Measurements from ENCODE around the gene PTER. TPM values are rescaled to one million over a fixed set of nuclear protein-coding genes. Genes with fewer than 3 reads are reported as not detected.

PTER gene
- total RNA-seq, 1 donor = 29.7 TPM

DNA sequence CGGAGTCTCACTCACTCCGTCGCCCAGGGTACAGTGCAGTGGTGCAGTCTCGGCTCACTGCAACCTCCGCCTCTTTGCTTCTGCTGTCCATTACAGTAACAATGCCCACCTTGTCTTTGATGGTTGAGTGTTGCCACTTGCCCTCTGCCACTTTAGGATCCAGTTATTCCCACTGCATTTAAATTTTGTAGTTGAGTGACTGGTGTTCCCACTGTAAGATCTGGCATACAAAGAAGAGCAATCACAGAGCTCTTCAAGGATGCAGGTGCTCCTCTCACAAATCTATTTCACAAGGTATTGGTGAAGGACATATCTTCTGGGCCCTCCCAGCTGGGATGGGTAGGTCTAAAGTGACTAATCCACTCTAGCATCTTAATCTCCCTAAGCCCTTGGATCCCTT lies 12.6 kb downstream of the PTER start:
- TF ChIP-seq, protein P1, sequence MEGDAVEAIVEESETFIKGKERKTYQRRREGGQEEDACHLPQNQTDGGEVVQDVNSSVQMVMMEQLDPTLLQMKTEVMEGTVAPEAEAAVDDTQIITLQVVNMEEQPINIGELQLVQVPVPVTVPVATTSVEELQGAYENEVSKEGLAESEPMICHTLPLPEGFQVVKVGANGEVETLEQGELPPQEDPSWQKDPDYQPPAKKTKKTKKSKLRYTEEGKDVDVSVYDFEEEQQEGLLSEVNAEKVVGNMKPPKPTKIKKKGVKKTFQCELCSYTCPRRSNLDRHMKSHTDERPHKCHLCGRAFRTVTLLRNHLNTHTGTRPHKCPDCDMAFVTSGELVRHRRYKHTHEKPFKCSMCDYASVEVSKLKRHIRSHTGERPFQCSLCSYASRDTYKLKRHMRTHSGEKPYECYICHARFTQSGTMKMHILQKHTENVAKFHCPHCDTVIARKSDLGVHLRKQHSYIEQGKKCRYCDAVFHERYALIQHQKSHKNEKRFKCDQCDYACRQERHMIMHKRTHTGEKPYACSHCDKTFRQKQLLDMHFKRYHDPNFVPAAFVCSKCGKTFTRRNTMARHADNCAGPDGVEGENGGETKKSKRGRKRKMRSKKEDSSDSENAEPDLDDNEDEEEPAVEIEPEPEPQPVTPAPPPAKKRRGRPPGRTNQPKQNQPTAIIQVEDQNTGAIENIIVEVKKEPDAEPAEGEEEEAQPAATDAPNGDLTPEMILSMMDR (IDR thresholded peaks at IDR 0.05; ENCODE audit: extremely low read depth, low read depth, low read length) = no peak
- no peaks in the 10 kb centered on the region for H3K27me3 ChIP-seq (ENCODE audit: insufficient read depth, low read length)
- no peak overlapping the region for H3K4me3 ChIP-seq (ENCODE audit: insufficient read depth, low read length)
- no peaks in the 10 kb centered on the region for H3K9me3 ChIP-seq (ENCODE audit: low read depth, low read length)
- no peak overlapping the region for H3K4me2 ChIP-seq (ENCODE audit: insufficient read depth, low read length)
- H3K79me2 ChIP-seq (ENCODE audit: insufficient read depth, low read length) = peaks cover 3% of the 10 kb centered on the region
- DNase-seq (ENCODE audit: insufficient read length, low spot score, missing footprints) = no peak
- H2AFZ ChIP-seq (ENCODE audit: low read length) = no peak overlapping the region
- H3K36me3 ChIP-seq (ENCODE audit: insufficient read depth, low read length) = no peaks in the 10 kb centered on the region
- no peak overlapping the region for H3K27ac ChIP-seq (ENCODE audit: low read depth, low read length)
- no peaks in the 10 kb centered on the region for H3K4me1 ChIP-seq (ENCODE audit: insufficient read depth, low read length)
- peaks cover 4% of the 10 kb centered on the region for H4K20me1 ChIP-seq (ENCODE audit: insufficient read depth, low read length)

DNA sequence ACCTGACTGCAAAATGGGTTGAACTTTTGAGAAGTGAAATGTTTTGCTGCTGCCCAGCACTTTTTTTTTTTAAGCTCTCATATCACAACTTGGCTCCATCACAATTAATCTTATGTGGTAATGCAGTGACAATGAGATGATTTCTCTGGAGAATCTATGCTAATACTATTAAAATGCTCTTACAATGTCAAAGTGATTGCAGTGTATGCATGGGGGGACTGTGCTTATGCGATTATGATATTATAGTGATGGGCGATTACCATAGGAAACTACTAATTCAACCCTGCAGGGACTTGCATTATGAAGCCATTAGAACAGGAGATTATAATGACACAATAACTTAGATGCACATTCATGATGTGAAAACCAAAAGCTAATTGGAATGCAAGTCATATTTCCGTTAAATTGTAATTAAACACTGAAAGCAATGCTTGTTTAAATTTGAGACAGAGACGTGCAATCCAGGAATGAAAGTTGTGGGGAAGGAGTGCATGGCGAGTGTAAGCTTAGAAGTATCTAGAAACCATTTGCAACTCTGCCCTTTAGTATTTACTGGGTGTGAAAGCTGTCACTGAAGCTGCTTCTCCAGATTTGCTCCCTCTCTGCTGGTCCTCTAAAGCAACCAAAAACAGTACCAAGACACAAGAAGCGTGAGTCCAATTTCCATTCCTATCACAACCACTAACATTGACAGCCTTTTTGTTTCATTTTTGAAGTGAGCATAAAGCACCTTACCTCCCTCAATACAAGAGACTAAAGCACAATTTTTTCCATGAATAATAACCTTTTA lies 21.6 kb downstream of the PTER start:
- H4K20me1 ChIP-seq (ENCODE audit: insufficient read depth, low read length) = no peaks in the 10 kb centered on the region
- no peaks in the 10 kb centered on the region for H3K27me3 ChIP-seq (ENCODE audit: insufficient read depth, low read length)
- H3K4me2 ChIP-seq (ENCODE audit: insufficient read depth, low read length) = no peak overlapping the region
- no peaks in the 10 kb centered on the region for H3K4me1 ChIP-seq (ENCODE audit: insufficient read depth, low read length)
- no peaks in the 10 kb centered on the region for H3K9me3 ChIP-seq (ENCODE audit: low read depth, low read length)
- H2AFZ ChIP-seq (ENCODE audit: low read length) = no peak overlapping the region
- DNase-seq (ENCODE audit: insufficient read length, low spot score, missing footprints) = no peak
- no peak overlapping the region for H3K4me3 ChIP-seq (ENCODE audit: insufficient read depth, low read length)
- H3K79me2 ChIP-seq (ENCODE audit: insufficient read depth, low read length) = no peaks in the 10 kb centered on the region
- no peak overlapping the region for H3K27ac ChIP-seq (ENCODE audit: low read depth, low read length)
- TF ChIP-seq, protein P1 (IDR thresholded peaks at IDR 0.05; ENCODE audit: extremely low read depth, low read depth, low read length) = no peak
- H3K36me3 ChIP-seq (ENCODE audit: insufficient read depth, low read length) = no peaks in the 10 kb centered on the region

DNA sequence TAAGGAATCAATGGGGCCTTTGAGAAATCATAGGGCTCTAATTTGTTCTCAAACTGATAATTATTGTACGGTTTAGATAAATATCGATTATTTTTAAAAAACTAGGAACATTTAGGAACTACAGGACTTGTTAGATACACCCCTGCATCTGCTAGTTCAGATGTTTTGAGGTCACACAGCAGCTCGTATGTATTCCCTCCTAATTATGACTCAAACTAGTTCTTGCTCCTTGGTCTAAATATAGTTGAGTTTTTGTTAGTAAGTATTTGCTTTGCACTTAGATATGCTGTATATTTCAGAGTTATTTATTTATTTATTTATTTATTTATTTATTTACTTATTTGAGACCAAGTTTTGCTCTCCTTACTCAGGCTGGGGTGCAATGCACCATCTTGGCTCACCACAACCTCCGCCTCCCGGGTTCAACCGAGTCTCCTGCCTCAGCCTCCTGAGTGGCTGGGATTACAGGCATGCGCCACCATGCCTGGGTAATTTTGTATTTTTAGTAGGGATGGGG lies 22.7 kb downstream of the PTER start:
- Histone ChIP-seq H3K4me2 (ENCODE audit: insufficient read depth, low read length) (no peak overlapping the region), H3K4me3 (ENCODE audit: insufficient read depth, low read length) (no peak overlapping the region), H3K9me3 (ENCODE audit: low read depth, low read length) (no peaks in the 10 kb centered on the region), H3K36me3 (ENCODE audit: insufficient read depth, low read length) (no peaks in the 10 kb centered on the region), H3K27me3 (ENCODE audit: insufficient read depth, low read length) (no peaks in the 10 kb centered on the region), H3K79me2 (ENCODE audit: insufficient read depth, low read length) (no peaks in the 10 kb centered on the region), H3K27ac (ENCODE audit: low read depth, low read length) (no peak overlapping the region), H4K20me1 (ENCODE audit: insufficient read depth, low read length) (no peaks in the 10 kb centered on the region), H2AFZ (ENCODE audit: low read length) (no peak overlapping the region), H3K4me1 (ENCODE audit: insufficient read depth, low read length) (no peaks in the 10 kb centered on the region)
- TF ChIP-seq, protein P1 (IDR thresholded peaks at IDR 0.05; ENCODE audit: extremely low read depth, low read depth, low read length) = no peak
- no peak for DNase-seq (ENCODE audit: insufficient read length, low spot score, missing footprints)

DNA sequence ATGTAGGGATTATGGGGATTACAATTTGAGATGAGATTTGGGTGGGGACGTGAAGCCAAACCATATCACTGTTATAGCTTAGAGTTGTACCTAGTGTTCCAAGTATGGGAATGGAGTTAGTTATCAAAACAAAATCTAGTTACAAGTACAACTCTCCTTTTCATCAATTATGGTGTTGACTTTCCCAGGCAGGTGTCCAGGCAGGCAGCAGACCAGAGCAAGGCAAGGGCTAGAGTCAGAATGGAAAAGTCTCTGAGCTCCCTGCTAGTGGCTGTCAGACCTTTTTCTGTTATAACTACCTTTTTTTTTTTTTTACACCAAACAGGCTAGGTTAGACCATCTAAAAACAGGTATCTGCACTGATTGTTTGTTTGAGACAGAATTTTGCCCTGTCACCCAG lies 29.2 kb downstream of the PTER start:
- H3K36me3 ChIP-seq (ENCODE audit: insufficient read depth, low read length) = no peaks in the 10 kb centered on the region
- no peaks in the 10 kb centered on the region for H3K27me3 ChIP-seq (ENCODE audit: insufficient read depth, low read length)
- H3K9me3 ChIP-seq (ENCODE audit: low read depth, low read length) = no peaks in the 10 kb centered on the region
- H3K4me2 ChIP-seq (ENCODE audit: insufficient read depth, low read length) = no peak overlapping the region
- H2AFZ ChIP-seq (ENCODE audit: low read length) = no peak overlapping the region
- no peak overlapping the region for H3K27ac ChIP-seq (ENCODE audit: low read depth, low read length)
- no peaks in the 10 kb centered on the region for H3K4me1 ChIP-seq (ENCODE audit: insufficient read depth, low read length)
- H3K79me2 ChIP-seq (ENCODE audit: insufficient read depth, low read length) = no peaks in the 10 kb centered on the region
- no peak for DNase-seq (ENCODE audit: insufficient read length, low spot score, missing footprints)
- no peaks in the 10 kb centered on the region for H4K20me1 ChIP-seq (ENCODE audit: insufficient read depth, low read length)
- no peak overlapping the region for H3K4me3 ChIP-seq (ENCODE audit: insufficient read depth, low read length)
- TF ChIP-seq, protein P1 (IDR thresholded peaks at IDR 0.05; ENCODE audit: extremely low read depth, low read depth, low read length) = no peak
